Smooth muscle cell (in vitro differentiated cells): Measurements from ENCODE around the gene BAHD1. TPM values are rescaled to one million over a fixed set of nuclear protein-coding genes. Genes with fewer than 3 reads are reported as not detected.
A peak's percentile ranks its signal among the peaks of the same experiment; 100 is the strongest.

Experiments used
- DNase-seq: peaks from one replicate; lab custom pipeline; 2025; ENCODE audit not compliant: unreplicated experiment; lab: John Stamatoyannopoulos, UW
- H2AFZ ChIP-seq: fragments of 200-600 bp; sonication (generic); 2 replicates; pipeline ENCODE4 v1.6.0; 2016; ENCODE audit warnings: antibody characterized with exemption, low read depth, mild to moderate bottlenecking
- H3F3A ChIP-seq: fragments of 200-600 bp; sonication (generic); 2 replicates; pipeline ENCODE4 v1.6.0; 2017; ENCODE audit warnings: antibody characterized with exemption, low read depth
- H3K27ac ChIP-seq: fragments of 200-600 bp; sonication (generic); 2 replicates; pipeline ENCODE4 v1.5.1; 2016; ENCODE audit warnings: low read depth, mild to moderate bottlenecking
- H3K27me3 ChIP-seq: fragments of 200-600 bp; sonication (generic); 2 replicates; pipeline ENCODE4 v1.6.1; 2016; ENCODE audit warnings: low read depth, mild to moderate bottlenecking
- H3K36me3 ChIP-seq: fragments of 200-600 bp; sonication (generic); 2 replicates; pipeline ENCODE4 v1.5.1; 2016; ENCODE audit warnings: low read depth
- H3K4me1 ChIP-seq: fragments of 200-600 bp; sonication (generic); 2 replicates; pipeline ENCODE4 v1.5.1; 2016; ENCODE audit warnings: low read depth
- H3K4me2 ChIP-seq: fragments of 200-600 bp; sonication (generic); 2 replicates; pipeline ENCODE4 v1.6.0; 2016; ENCODE audit warnings: mild to moderate bottlenecking
- H3K4me3 ChIP-seq: fragments of 200-600 bp; sonication (generic); 2 replicates; pipeline ENCODE4 v1.5.1; 2016; ENCODE audit warnings: mild to moderate bottlenecking
- H3K79me2 ChIP-seq: fragments of 200-600 bp; sonication (generic); 2 replicates; pipeline ENCODE4 v1.6.0; 2016; ENCODE audit warnings: low read depth, mild to moderate bottlenecking
- H3K9ac ChIP-seq: fragments of 200-600 bp; sonication (generic); 2 replicates; pipeline ENCODE4 v1.6.0; 2016; ENCODE audit warnings: low read depth
- H3K9me3 ChIP-seq: fragments of 200-600 bp; sonication (generic); replicated peaks from 2 replicates; pipeline ENCODE4 v1.5.1; 2016; ENCODE audit warnings: low read depth
- H4K20me1 ChIP-seq: fragments of 200-600 bp; sonication (generic); 2 replicates; pipeline ENCODE4 v1.6.0; 2016; ENCODE audit warnings: low read depth
- WGBS: methylation state at CpG from one replicate; pipeline ENCODE4 v1.1.7; 2016; ENCODE audit warnings: low lambda C conversion rate; 5-methylcytosine and 5-hydroxymethylcytosine counted together
- polyA plus RNA-seq: library from polyadenylated mRNA; unstranded; fragments of >200 nt; fragmentation: Nextera tagmentation; extraction: Ambion mirVana; gene quantifications from 2 replicates; pipeline ENCODE4 v1.2.1, GENCODE V29; 2016
- total RNA-seq: library from RNA; depleted of rRNA; stranded (reverse); fragments of >200 nt; gene quantifications from 2 replicates; pipeline ENCODE4 v1.2.3, GENCODE V29; 2014
- TF ChIP-seq, protein P1 (sequence below): fragments of 200-600 bp; sonication (generic); IDR thresholded peaks from 2 replicates; pipeline ENCODE4 v1.5.1; 2017; ENCODE audit warnings: borderline replicate concordance, mild to moderate bottlenecking, antibody characterized with exemption; ENCODE audit not compliant: insufficient read depth, poor library complexity, severe bottlenecking

The BAHD1 gene
- total and polyA plus RNA-seq, 2 experiments from 2014 or later = 8.4 to 11.1 TPM

DNA sequence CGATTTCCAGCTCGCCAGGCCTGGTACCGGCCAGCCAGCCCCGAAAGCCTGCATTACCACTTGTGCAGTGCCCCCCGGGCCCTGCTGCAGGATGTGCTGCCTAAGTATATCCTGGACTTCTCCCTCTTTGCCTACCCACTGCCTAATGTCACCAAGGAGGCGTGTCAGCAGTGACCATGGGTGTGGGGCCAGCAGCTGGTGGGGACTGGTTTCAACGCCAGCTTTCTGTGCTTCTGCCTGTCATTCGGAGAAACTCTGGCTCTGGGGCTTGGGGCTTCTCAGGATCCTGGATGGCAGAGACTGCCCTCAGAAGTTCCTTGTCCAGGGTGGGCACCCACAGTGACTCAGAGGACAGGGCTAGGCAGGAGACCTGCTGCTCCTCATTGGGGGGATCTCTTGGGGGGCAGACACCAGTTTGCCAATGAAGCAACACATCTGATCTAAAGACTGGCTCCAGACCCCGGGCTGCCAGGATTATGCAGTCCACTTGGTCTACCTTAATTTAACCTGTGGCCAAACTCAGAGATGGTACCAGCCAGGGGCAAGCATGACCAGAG is 31.5 kb downstream of the BAHD1 start:
- TF ChIP-seq, protein P1, sequence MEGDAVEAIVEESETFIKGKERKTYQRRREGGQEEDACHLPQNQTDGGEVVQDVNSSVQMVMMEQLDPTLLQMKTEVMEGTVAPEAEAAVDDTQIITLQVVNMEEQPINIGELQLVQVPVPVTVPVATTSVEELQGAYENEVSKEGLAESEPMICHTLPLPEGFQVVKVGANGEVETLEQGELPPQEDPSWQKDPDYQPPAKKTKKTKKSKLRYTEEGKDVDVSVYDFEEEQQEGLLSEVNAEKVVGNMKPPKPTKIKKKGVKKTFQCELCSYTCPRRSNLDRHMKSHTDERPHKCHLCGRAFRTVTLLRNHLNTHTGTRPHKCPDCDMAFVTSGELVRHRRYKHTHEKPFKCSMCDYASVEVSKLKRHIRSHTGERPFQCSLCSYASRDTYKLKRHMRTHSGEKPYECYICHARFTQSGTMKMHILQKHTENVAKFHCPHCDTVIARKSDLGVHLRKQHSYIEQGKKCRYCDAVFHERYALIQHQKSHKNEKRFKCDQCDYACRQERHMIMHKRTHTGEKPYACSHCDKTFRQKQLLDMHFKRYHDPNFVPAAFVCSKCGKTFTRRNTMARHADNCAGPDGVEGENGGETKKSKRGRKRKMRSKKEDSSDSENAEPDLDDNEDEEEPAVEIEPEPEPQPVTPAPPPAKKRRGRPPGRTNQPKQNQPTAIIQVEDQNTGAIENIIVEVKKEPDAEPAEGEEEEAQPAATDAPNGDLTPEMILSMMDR = no peak
- peaks cover 16% of the 10 kb centered on the region for H3F3A ChIP-seq
- H3K9me3 ChIP-seq = no peaks in the 10 kb centered on the region
- 86% methylated on average over 9 of the region's 9 CpGs for WGBS
- peaks cover 12% of the 10 kb centered on the region for H3K4me1 ChIP-seq
- H2AFZ ChIP-seq = no peak overlapping the region
- no peaks in the 10 kb centered on the region for H3K27me3 ChIP-seq
- no peaks in the 10 kb centered on the region for H3K79me2 ChIP-seq
- DNase-seq = no peak
- H3K4me2 ChIP-seq = peak overlapping the region; percentile 100
- no peak overlapping the region for H3K27ac ChIP-seq
- H3K4me3 ChIP-seq = peak overlapping the region; percentile 84
- H4K20me1 ChIP-seq = no peaks in the 10 kb centered on the region
- H3K9ac ChIP-seq = no peak overlapping the region
- H3K36me3 ChIP-seq = no peaks in the 10 kb centered on the region

GRCh38 chr15:40474581-40474980 is 33.8 kb downstream of the BAHD1 start:
- no peak overlapping the region for H2AFZ ChIP-seq
- H3K27me3 ChIP-seq = no peaks in the 10 kb centered on the region
- no peak overlapping the region for H3K27ac ChIP-seq
- H3K36me3 ChIP-seq = no peaks in the 10 kb centered on the region
- DNase-seq = no peak
- TF ChIP-seq, protein P1 = no peak
- no peaks in the 10 kb centered on the region for H3K79me2 ChIP-seq
- no peaks in the 10 kb centered on the region for H4K20me1 ChIP-seq
- WGBS = 85% methylated on average over 8 of the region's 8 CpGs
- peaks cover 6% of the 10 kb centered on the region for H3F3A ChIP-seq
- no peak overlapping the region for H3K4me2 ChIP-seq
- no peak overlapping the region for H3K4me3 ChIP-seq
- H3K9ac ChIP-seq = no peak overlapping the region
- peaks cover 19% of the 10 kb centered on the region for H3K4me1 ChIP-seq
- H3K9me3 ChIP-seq = no peaks in the 10 kb centered on the region

DNA sequence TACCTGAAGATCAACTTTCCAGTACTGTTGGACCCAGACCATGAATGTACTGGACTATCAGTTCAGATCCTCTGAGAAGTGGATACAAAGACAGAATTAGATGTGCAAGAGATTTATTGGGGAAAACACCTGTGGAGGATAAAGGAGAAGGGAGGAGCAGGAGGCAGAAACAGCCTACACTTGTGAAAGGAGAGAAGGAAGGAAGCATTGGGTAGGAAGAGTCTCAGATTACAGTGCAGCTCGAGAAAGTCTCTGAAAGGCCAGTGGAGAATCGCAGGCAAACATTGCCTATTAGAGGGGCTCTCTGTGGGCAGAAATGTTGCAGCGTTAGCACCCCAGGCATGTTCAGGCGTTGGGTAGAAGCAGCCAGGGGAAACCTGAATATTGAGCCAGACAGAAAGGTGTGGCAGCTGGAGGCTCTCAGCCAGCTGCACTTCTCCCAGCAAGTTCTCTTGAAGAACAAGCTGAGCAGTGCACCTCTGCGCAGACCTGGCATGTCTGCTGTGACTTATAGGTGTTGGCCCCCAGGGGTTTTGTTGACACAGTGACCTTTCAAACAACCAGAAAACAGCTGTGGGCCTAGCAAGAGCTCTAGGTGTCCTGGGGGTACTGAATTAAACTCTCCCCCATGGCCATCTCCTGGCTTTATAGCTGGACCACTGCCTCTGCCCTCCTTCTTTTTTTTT is 37.0 kb downstream of the BAHD1 start:
- Histone ChIP-seq H3K4me2 (no peak overlapping the region), H3K79me2 (no peaks in the 10 kb centered on the region), H4K20me1 (no peaks in the 10 kb centered on the region), H3K27me3 (no peaks in the 10 kb centered on the region), H3K27ac (no peak overlapping the region), H3F3A (no peaks in the 10 kb centered on the region), H3K4me1 (peaks cover 7% of the 10 kb centered on the region), H3K9ac (no peak overlapping the region), H3K36me3 (no peaks in the 10 kb centered on the region), H3K9me3 (no peaks in the 10 kb centered on the region), H3K4me3 (no peak overlapping the region), H2AFZ (no peak overlapping the region)
- WGBS = 45% methylated on average over 5 of the region's 5 CpGs
- DNase-seq = no peak
- TF ChIP-seq, protein P1 = no peak

- Histone ChIP-seq H3K79me2 (no peaks in the 10 kb centered on the region), H3K4me1 (peaks cover 7% of the 10 kb centered on the region), H3K9me3 (no peaks in the 10 kb centered on the region), H3K27me3 (no peaks in the 10 kb centered on the region), H3F3A (no peaks in the 10 kb centered on the region), H3K27ac (no peak overlapping the region), H2AFZ (no peak overlapping the region), H3K36me3 (no peaks in the 10 kb centered on the region), H4K20me1 (no peaks in the 10 kb centered on the region), H3K9ac (no peak overlapping the region), H3K4me3 (no peak overlapping the region), H3K4me2 (no peak overlapping the region)
- DNase-seq = no peak
- TF ChIP-seq, protein P1 = no peak
These were observed 38.3 kb downstream of the BAHD1 start for GRCh38 chr15:40479024-40479423.
